Endothelial cell (in vitro differentiated cells): Measurements from ENCODE around the gene ITGAD. TPM values are rescaled to one million over a fixed set of nuclear protein-coding genes. Genes with fewer than 3 reads are reported as not detected.

Source experiments
- DNase-seq: peaks from one replicate; pipeline ENCODE4 v3.0.0; 2021; ENCODE audit warnings: low spot score
- H3K27ac Mint-ChIP-seq: one replicate; pipeline ENCODE4 v1.8.0; 2021; ENCODE audit warnings: mixed read lengths, inconsistent platforms; ENCODE audit not compliant: unreplicated experiment
- H3K27me3 Mint-ChIP-seq: one replicate; pipeline ENCODE4 v1.8.0; 2021; ENCODE audit warnings: mild to moderate bottlenecking, moderate library complexity, mixed read lengths, inconsistent platforms; ENCODE audit not compliant: unreplicated experiment
- H3K36me3 Mint-ChIP-seq: one replicate; pipeline ENCODE4 v1.8.0; 2021; ENCODE audit warnings: mild to moderate bottlenecking, low read depth, mixed read lengths, inconsistent platforms; ENCODE audit not compliant: unreplicated experiment
- H3K4me1 Mint-ChIP-seq: one replicate; pipeline ENCODE4 v1.8.0; 2021; ENCODE audit warnings: mild to moderate bottlenecking, mixed read lengths, inconsistent platforms; ENCODE audit not compliant: unreplicated experiment
- H3K4me3 Mint-ChIP-seq: one replicate; pipeline ENCODE4 v1.8.0; 2021; ENCODE audit warnings: mild to moderate bottlenecking, mixed read lengths, inconsistent platforms; ENCODE audit not compliant: unreplicated experiment
- H3K9me3 Mint-ChIP-seq: one replicate; pipeline ENCODE4 v1.8.0; 2021; ENCODE audit warnings: mixed read lengths, inconsistent platforms; ENCODE audit not compliant: unreplicated experiment
- total RNA-seq: library from RNA; stranded (reverse); fragmentation: NEBNext Ultra II Directional; extraction: Animal tissue kit (Norgen Biotek cat#: 25700); gene quantifications from one replicate; pipeline ENCODE4 v1.2.1, GENCODE V29; 2021; ENCODE audit not compliant: unreplicated experiment
- TF ChIP-seq, protein P1 (sequence below): fragments of 200-600 bp; sonication (generic); IDR thresholded peaks from one replicate; pipeline ENCODE4 v1.5.0; 2021; ENCODE audit warnings: antibody characterized with exemption; ENCODE audit not compliant: unreplicated experiment

ITGAD gene
- total RNA-seq, 1 donor from 2014 or later: not detected

DNA sequence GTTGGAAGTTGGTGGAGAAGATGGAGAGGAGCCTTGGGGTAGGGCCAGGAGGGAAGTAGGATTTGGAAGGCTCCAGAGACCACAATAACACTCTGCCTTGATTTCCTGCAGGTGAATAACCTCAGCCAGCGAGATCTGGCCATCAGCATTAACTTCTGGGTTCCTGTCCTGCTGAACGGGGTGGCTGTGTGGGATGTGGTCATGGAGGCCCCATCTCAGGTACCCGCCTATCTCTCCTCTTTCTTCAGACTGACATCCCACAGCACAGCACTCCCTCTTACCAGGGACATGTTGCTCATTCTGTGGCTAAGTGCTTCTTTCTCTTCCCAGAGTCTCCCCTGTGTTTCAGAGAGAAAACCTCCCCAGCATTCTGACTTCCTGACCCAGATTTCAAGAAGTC is 30.1 kb downstream of the ITGAD start:
- peaks cover 6% of the 10 kb centered on the region for H3K27me3 Mint-ChIP-seq

DNA sequence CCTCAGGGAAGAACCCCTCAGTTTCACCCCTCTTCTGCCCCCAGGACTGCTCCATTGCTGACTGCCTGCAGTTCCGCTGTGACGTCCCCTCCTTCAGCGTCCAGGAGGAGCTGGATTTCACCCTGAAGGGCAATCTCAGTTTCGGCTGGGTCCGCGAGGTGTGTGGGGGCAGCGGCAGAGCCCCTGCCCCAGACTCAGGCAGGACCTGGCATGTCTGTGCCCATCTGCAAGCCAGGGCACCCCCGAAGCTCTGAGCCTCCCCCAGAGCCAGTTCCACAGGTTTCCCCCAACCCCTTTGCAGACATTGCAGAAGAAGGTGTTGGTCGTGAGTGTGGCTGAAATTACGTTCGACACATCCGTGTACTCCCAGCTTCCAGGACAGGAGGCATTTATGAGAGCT is 30.7 kb downstream of the ITGAD start:
- Mint-ChIP-seq H3K36me3 (peaks cover 4% of the 10 kb centered on the region), H3K27ac (no peak overlapping the region), H3K4me1 (peaks cover 3% of the 10 kb centered on the region), H3K27me3 (peaks cover 8% of the 10 kb centered on the region), H3K9me3 (no peaks in the 10 kb centered on the region), H3K4me3 (peak overlapping the region; percentile 18)
- no peak for DNase-seq
- TF ChIP-seq, protein P1, sequence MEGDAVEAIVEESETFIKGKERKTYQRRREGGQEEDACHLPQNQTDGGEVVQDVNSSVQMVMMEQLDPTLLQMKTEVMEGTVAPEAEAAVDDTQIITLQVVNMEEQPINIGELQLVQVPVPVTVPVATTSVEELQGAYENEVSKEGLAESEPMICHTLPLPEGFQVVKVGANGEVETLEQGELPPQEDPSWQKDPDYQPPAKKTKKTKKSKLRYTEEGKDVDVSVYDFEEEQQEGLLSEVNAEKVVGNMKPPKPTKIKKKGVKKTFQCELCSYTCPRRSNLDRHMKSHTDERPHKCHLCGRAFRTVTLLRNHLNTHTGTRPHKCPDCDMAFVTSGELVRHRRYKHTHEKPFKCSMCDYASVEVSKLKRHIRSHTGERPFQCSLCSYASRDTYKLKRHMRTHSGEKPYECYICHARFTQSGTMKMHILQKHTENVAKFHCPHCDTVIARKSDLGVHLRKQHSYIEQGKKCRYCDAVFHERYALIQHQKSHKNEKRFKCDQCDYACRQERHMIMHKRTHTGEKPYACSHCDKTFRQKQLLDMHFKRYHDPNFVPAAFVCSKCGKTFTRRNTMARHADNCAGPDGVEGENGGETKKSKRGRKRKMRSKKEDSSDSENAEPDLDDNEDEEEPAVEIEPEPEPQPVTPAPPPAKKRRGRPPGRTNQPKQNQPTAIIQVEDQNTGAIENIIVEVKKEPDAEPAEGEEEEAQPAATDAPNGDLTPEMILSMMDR: no peak

More for the DNA sequence above, 30.1 kb downstream of the ITGAD start:
- Mint-ChIP-seq H3K36me3 (peaks cover 4% of the 10 kb centered on the region), H3K27ac (no peak overlapping the region), H3K4me3 (peak overlapping the region; percentile 18), H3K4me1 (peaks cover 3% of the 10 kb centered on the region), H3K9me3 (no peaks in the 10 kb centered on the region)
- DNase-seq: no peak
- TF ChIP-seq, protein P1: no peak

DNA sequence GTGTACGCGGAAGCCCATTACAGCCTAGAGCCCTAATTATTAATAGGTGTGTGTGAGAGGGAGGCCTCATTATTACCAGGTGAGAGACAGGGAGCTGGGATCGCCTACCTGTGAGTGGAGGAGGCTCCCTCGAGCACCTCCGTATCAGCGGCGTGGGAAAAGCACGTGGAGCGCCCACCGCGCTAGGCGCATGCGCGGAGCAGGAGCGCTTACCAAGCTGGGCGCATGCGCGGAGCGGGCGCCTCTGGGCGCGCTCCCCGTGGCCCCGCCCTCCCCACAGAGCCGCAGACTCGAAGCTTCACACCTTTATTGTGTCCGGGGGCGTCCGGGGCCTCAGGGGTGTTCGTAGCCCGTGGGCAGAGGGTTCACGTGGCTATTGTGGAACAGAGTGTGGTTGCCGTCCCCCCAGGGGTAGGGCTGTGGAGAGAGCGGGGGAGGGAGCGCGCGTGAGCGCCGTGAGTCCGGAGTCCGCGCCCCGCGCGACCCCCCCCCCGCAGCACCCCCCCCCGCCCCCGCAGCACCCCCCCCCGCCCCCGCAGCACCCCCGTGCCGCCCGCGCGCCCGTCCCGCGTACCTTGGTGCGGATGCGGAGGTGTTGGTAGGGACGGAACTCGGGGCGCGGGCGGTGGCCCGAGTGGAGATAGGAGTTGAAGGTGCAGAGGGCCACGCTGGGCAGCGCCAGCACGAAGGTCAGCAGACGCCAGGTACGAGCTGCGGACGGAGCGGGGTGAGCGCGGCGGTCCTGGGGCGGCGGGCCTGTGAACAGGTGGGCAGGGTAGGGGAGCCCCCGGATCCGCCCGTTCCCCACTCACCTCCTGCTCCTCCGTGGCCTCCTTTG is 34.5 kb downstream of the ITGAD start:
- TF ChIP-seq, protein P1: no peak
- DNase-seq: no peak
- Mint-ChIP-seq H3K36me3 (peaks cover 4% of the 10 kb centered on the region), H3K4me3 (no peak overlapping the region), H3K4me1 (no peaks in the 10 kb centered on the region), H3K27me3 (peaks cover 8% of the 10 kb centered on the region), H3K27ac (no peak overlapping the region), H3K9me3 (no peaks in the 10 kb centered on the region)

DNA sequence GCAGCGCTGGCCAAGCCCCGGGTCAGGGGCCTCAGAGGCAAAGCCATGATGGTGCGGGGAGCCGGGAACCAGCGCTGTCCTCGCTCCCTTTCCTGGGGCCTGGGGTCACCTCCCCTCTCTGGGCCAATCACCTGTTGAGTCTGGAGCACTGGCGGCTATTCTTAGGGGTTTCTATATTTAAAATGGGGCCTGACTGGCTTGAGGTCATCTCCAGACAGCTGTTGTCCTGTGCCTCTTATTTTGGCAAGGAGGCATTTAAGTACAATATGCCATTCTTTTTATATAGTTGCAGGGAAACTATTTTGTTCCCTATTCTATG is 35.1 kb downstream of the ITGAD start, which contains the start of gene COX6A2:
COX6A2 (minus strand) TSS at position 82 of the 319 bp plus-strand sequence; CDS start at position 47, 35 bp downstream.
- peaks cover 8% of the 10 kb centered on the region for H3K27me3 Mint-ChIP-seq
- H3K9me3 Mint-ChIP-seq: no peaks in the 10 kb centered on the region
- no peak within 1 kb of the TSS for H3K4me3 Mint-ChIP-seq
- H3K4me1 Mint-ChIP-seq: no peaks in the 10 kb centered on the region
- no peak for DNase-seq
- peaks cover 4% of the 10 kb centered on the region for H3K36me3 Mint-ChIP-seq
- H3K27ac Mint-ChIP-seq: no peak within 1 kb of the TSS
- TF ChIP-seq, protein P1: no peak

DNA sequence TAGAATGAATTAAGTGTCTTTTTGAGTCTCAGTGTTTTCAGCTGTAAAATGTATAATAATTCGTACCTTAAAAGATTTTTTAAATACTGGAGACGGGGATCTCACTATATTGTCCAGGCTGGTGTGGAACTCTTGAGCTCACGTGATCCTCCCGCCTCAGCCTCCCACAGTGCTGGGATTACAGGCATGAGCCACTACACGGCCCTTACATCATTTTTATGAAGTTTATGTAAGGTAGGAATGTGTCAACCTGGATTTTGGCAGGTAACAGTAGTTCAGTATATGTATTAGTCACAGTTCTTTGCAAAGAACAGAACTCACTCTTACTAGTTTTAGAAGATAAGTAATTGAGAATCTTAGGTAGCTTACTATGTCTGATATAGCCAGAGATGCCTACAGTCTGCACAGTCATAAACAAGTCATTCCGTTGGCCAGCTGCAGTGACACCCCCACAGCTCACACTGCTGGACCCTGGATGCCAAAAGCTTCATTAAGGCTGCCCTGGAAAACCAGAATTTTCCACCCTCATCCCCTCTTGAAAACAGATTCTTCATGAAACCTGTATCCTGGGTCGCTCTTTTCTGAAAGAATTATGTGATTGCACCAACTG is 35.6 kb downstream of the ITGAD start:
- no peaks in the 10 kb centered on the region for H3K9me3 Mint-ChIP-seq
- peaks cover 8% of the 10 kb centered on the region for H3K27me3 Mint-ChIP-seq
- DNase-seq: no peak
- H3K27ac Mint-ChIP-seq: no peak overlapping the region
- TF ChIP-seq, protein P1: no peak
- no peaks in the 10 kb centered on the region for H3K4me1 Mint-ChIP-seq
- H3K4me3 Mint-ChIP-seq: no peak overlapping the region
- H3K36me3 Mint-ChIP-seq: peaks cover 4% of the 10 kb centered on the region
